ENCODE results near the gene HCN4. TPM values are rescaled to one million over a fixed set of nuclear protein-coding genes. Genes with fewer than 3 reads are reported as not detected.
"Not testable (repeated sequence)": the region's sequence is repeated elsewhere in the genome, so short reads cannot be mapped to it uniquely, and the experiment has no call there.

Gene HCN4
- total RNA-seq, 4 donors from 2014 or later, result not detected

DNA sequence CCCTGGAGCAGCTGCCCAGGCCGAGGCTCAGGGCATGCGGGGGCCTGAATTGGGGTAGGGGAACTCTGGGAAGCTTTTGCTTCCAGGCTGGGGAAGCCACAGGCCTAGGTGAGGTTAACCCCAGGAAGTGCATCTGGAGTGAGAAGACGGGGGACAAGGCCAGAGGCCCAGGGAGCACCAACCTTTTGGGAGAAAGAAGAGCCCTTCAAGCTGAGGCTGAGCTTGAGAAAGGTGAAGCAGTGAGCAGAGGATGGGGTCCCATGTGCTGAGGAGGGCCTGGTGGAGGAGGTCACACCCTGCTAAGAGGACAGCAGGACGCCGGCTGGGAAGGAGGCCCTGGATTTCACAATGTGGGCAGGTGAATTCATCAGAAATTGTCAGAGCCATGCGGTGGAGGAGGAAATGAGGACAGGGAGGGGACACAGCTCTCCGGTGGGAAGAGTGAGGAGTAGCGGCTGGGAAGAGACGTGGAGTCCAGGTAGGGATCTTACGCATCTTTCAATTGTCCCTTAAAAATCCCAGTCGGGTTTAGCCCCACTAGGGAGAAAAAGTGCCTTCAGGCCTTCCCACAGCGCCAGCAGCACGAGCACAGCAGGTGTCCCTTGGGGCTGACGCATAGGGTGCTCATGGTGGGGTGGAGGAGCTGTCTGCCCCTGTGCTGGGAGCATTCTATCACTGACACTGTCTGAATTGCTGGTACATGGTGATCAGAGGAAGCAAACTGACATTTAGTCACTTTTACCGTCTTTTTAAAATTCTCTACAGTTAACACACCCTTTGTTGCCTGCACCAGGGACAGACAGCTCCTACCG, 50.9 kb downstream of the HCN4 start:
- Histone ChIP-seq H3K9me3 (no peaks in the 10 kb centered on the region), H3K36me3 (no peaks in the 10 kb centered on the region), H3K27ac (no peak overlapping the region), H3K4me3 (no peak overlapping the region), H3K4me1 (no peaks in the 10 kb centered on the region), H3K27me3 (peaks cover 0 to 41% of the 10 kb centered on the region in 2 donors)
- TF ChIP-seq CTCF (IDR thresholded peaks at IDR 0.05) (no peak), POLR2A (IDR thresholded peaks at IDR 0.05) (no peak), EP300 (IDR thresholded peaks at IDR 0.05) (no peak)
- no peak for DNase-seq (ENCODE audit: low spot score in 2 of 2)
- WGBS, 2 donors, result 70 to 77% methylated on average over 16 of the region's 16 CpGs

DNA sequence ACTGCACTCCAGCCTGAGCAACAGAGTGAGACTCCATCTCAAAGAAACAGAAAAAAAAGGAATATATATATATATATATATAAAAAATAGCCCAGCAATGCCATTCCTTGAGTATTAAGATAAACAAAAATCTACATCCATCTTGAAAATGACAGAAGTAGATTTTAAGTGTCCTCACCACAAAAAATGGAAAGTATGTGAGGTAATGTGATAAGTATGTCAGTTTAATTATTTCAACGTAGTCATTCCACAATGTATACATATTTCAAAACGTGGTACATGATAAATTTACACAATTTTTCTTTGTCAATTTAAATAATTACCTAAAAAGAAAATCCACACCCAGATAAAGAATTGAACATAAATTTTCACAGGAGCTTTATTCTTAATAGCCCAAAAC, 54.9 kb downstream of the HCN4 start:
- no peaks in the 10 kb centered on the region for H3K4me1 ChIP-seq
- TF ChIP-seq EP300 (IDR thresholded peaks at IDR 0.05), result no peak
- no peak for TF ChIP-seq CTCF (IDR thresholded peaks at IDR 0.05)
- TF ChIP-seq POLR2A (IDR thresholded peaks at IDR 0.05), result no peak
- H3K36me3 ChIP-seq, result no peaks in the 10 kb centered on the region
- WGBS, 2 donors, result 63% methylated on average over 2 of the region's 2 CpGs
- no peak overlapping the region for H3K4me3 ChIP-seq
- H3K9me3 ChIP-seq, result no peaks in the 10 kb centered on the region
- peaks cover 0 to 11% of the 10 kb centered on the region in 2 donors for H3K27me3 ChIP-seq
- no peak for DNase-seq (ENCODE audit: low spot score in 2 of 2)
- H3K27ac ChIP-seq, result no peak overlapping the region

DNA sequence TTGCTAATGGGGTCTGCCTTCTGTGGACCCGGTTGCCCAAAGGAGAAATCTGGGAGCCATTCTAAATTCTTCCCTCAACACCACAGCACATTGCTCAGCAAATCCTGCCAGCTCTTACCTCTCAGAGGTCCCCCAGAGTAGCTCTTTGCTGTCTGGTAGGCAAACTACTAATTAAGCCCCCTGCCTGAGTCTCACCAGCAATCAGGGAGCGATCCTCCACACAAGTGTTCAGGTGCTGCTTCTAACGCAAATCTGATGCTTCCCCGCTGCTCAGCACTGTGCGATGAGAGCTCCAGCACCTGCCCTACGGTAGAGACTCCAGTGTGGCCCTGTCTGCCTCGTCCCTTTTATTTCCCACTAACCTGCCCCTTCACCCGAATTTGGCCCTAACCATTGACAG, 60.5 kb downstream of the HCN4 start:
- no peak overlapping the region for H3K4me3 ChIP-seq
- H3K9me3 ChIP-seq, result no peaks in the 10 kb centered on the region
- 93 to 98% methylated on average over 8 of the region's 8 CpGs for WGBS, 2 donors
- H3K27ac ChIP-seq, result no peak overlapping the region
- no peak for DNase-seq (ENCODE audit: low spot score in 2 of 2)
- H3K27me3 ChIP-seq, result no peaks in the 10 kb centered on the region
- no peaks in the 10 kb centered on the region for H3K4me1 ChIP-seq
- TF ChIP-seq CTCF (IDR thresholded peaks at IDR 0.05), result no peak
- no peak for TF ChIP-seq POLR2A (IDR thresholded peaks at IDR 0.05)
- TF ChIP-seq EP300 (IDR thresholded peaks at IDR 0.05), result no peak
- H3K36me3 ChIP-seq, result peaks cover 0 to 34% (median 0%) of the 10 kb centered on the region in 3 donors

DNA sequence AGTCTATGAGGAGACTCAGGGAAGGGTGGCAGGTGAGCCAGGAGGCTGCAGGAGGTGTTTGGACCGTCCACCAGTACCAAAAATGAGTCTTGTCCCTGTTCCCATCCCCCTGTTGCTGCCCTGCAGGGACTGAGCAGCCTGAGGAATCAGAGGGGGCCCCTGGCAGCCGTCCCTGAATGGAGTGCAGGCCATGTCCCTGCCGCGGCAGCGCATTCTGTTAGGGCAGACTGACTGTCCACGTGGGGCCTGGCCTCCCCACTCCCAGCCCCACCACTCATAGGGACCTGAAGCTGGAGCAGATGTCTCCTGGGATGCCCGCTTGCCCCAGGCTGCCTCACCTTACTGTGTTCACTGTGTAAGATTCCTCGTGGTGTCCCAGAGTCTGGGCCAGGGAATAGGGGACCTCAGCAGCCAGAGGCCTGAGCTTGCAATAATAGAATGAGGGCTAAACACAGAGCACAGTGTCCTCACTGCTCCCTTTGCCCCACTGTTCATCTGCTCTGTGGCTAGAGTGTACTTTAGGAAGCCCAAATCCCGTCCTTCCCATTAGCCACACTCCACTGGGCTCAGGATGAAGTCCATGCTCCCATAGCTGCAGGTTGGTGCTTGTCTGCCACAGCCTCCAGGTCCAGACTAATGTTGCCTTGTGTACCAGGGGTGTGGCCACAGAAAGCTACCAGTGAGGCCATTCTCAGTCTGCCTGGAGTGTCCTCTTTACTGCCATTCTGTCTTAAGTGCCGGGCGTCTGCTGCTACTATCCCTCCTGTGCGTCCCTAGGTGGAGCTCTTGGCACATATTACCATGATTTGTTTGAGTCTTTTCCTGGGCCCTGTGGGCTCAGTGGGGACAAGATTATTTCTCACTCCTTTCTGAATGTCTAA, 63.2 kb downstream of the HCN4 start:
- no peaks in the 10 kb centered on the region for H3K4me1 ChIP-seq
- WGBS, 2 donors, result 64 to 76% methylated on average over 10 to 11 of the region's 12 CpGs
- H3K27me3 ChIP-seq, result no peaks in the 10 kb centered on the region
- H3K9me3 ChIP-seq, result no peaks in the 10 kb centered on the region
- peaks cover 0 to 61% (median 0%) of the 10 kb centered on the region in 3 donors for H3K36me3 ChIP-seq
- no peak overlapping the region for H3K4me3 ChIP-seq
- TF ChIP-seq POLR2A (IDR thresholded peaks at IDR 0.05) (no peak), EP300 (IDR thresholded peaks at IDR 0.05) (no peak), CTCF (IDR thresholded peaks at IDR 0.05) (peak in 2 of 5 experiments; percentile 5 to 21)
- DNase-seq (ENCODE audit: low spot score in 2 of 2), result no peak
- no peak overlapping the region for H3K27ac ChIP-seq

DNA sequence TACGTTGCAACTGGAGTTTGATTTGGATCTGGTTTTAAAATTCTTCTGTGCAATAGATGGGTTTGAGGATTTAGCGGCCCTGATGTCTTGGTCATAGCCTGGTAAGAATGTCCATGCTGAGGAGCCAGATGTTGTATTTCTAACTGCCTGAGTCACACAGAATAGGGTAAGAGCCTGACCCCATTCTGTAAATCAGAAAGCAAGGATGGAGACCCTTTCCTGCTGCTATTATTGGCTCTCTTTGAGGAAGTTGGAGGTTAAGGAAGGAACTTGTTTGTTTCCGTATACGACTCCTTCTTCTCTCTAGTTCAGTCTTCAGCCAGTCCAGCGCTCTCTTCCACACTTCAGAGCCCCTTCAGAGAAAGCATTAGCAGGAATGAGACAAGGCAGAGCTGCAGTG, 65.1 kb downstream of the HCN4 start:
- peaks cover 0 to 79% (median 0%) of the 10 kb centered on the region in 3 donors for H3K36me3 ChIP-seq
- H3K9me3 ChIP-seq, result no peaks in the 10 kb centered on the region
- WGBS, 2 donors, result 75 to 85% methylated on average over 5 of the region's 5 CpGs
- no peaks in the 10 kb centered on the region for H3K4me1 ChIP-seq
- no peaks in the 10 kb centered on the region for H3K27me3 ChIP-seq
- TF ChIP-seq EP300 (IDR thresholded peaks at IDR 0.05), result no peak
- no peak for TF ChIP-seq CTCF (IDR thresholded peaks at IDR 0.05)
- TF ChIP-seq POLR2A (IDR thresholded peaks at IDR 0.05), result no peak
- no peak for DNase-seq (ENCODE audit: low spot score in 2 of 2)
- no peak overlapping the region for H3K4me3 ChIP-seq
- no peak overlapping the region for H3K27ac ChIP-seq

- not testable (repeated sequence) for DNase-seq (ENCODE audit: low spot score in 2 of 2); H3K9me3 ChIP-seq; H3K4me1 ChIP-seq; H3K4me3 ChIP-seq; H3K27ac ChIP-seq; H3K27me3 ChIP-seq
- H3K36me3 ChIP-seq, result peaks cover 0 to 94% (median 0%) of the 10 kb centered on the region in 3 donors
- WGBS, 2 donors, result 93 to 94% methylated on average over 11 of the region's 11 CpGs
Measured at GRCh38 chr15:73300286-73300685, 68.5 kb downstream of the HCN4 start.

Measured in tibial nerve (tissue), 4 donors.